PC-9 (cell line): ENCODE measurements around the gene NTN4. TPM values are rescaled to one million over a fixed set of nuclear protein-coding genes. Genes with fewer than 3 reads are reported as not detected.

Experiments
- BruUV-seq: library from RNA; stranded (reverse); fragments of 400-500 nt; replicated peaks from 2 replicates; lab custom pipeline; 2021; lab: Mats Ljungman, UMichigan
- CTCF ChIA-PET: fragments of 300-600 bp; sonication (Branson Sonifier 250); formaldehyde crosslinking; loops from one replicate; lab custom pipeline; 2022; ENCODE audit warnings: antibody characterized with exemption; lab: Charles Lee
- POLR2A ChIA-PET: fragments of 300-600 bp; sonication (Branson Sonifier 250); formaldehyde crosslinking; loops from one replicate; lab custom pipeline; 2022; ENCODE audit warnings: antibody characterized with exemption; ENCODE audit not compliant: unreplicated experiment; lab: Charles Lee
- DNase-seq, 2 experiments: peaks; one replicate each; pipeline versions ENCODE4 v3.0.0 to v3.0.0-alpha.2; 2015 to 2022; ENCODE audit warnings: mixed read lengths in 1 of 2
- H2AFZ ChIP-seq: fragments of 200-600 bp; sonication (generic); 2 replicates; pipeline ENCODE4 v1.8.1; 2017; ENCODE audit warnings: antibody characterized with exemption
- H3F3A ChIP-seq: fragments of 200-600 bp; sonication (generic); 2 replicates; pipeline ENCODE4 v1.8.1; 2017; ENCODE audit warnings: antibody characterized with exemption, mild to moderate bottlenecking, low read depth; ENCODE audit not compliant: insufficient read depth
- H3K27ac ChIP-seq: fragments of 200-600 bp; sonication (generic); 2 replicates; pipeline ENCODE4 v1.6.1; 2016; ENCODE audit warnings: mixed run types
- H3K27me3 ChIP-seq: fragments of 200-600 bp; sonication (generic); 2 replicates; pipeline ENCODE4 v1.6.1; 2016; ENCODE audit warnings: low read depth, mixed run types; ENCODE audit not compliant: insufficient read depth
- H3K36me3 ChIP-seq: fragments of 200-600 bp; sonication (generic); 2 replicates; pipeline ENCODE4 v1.6.1; 2016; ENCODE audit warnings: low read depth, mixed run types
- H3K4me1 ChIP-seq: fragments of 200-600 bp; sonication (generic); replicated peaks from 2 replicates; pipeline ENCODE4 v1.6.1; 2016; ENCODE audit warnings: mixed run types; ENCODE audit not compliant: insufficient read depth
- H3K4me2 ChIP-seq: fragments of 200-600 bp; sonication (generic); 2 replicates; pipeline ENCODE4 v1.6.1; 2017; ENCODE audit warnings: mixed run types
- H3K4me3 ChIP-seq: fragments of 200-600 bp; sonication (generic); 2 replicates; pipeline ENCODE4 v1.6.1; 2016; ENCODE audit warnings: mixed run types
- H3K79me2 ChIP-seq: fragments of 200-600 bp; sonication (generic); 2 replicates; pipeline ENCODE4 v1.6.1; 2017; ENCODE audit warnings: low read depth, mixed run types
- H3K9me2 ChIP-seq: fragments of 200-600 bp; sonication (generic); 2 replicates; pipeline ENCODE4 v1.8.1; 2017; ENCODE audit warnings: mild to moderate bottlenecking; ENCODE audit not compliant: insufficient read depth
- H3K9me3 ChIP-seq: fragments of 200-600 bp; sonication (generic); 2 replicates; pipeline ENCODE4 v1.8.1; 2016; ENCODE audit warnings: low read depth; ENCODE audit not compliant: insufficient read depth
- H4K20me1 ChIP-seq: fragments of 200-600 bp; sonication (generic); 2 replicates; pipeline ENCODE4 v1.8.1; 2017; ENCODE audit not compliant: insufficient read depth
- EZH2 ChIP-seq: fragments of 200-600 bp; sonication (generic); IDR thresholded peaks from 2 replicates; pipeline ENCODE4 v1.8.0; 2017; ENCODE audit warnings: antibody characterized with exemption, low read depth
- intact Hi-C: fragments of 100-400 bp; cut with micrococcal nuclease; formaldehyde crosslinking; loops from one replicate; pipeline ENCODE4 v1.10.0; 2022; ENCODE audit not compliant: unreplicated experiment
- total RNA-seq: library from RNA; stranded (reverse); gene quantifications from 2 replicates; pipeline ENCODE4 v1.2.3, GENCODE V29; 2021
- TF ChIP-seq, protein P1 (sequence below): fragments of 200-600 bp; sonication (generic); conservative IDR thresholded peaks from 2 replicates; pipeline ENCODE4 v1.6.1; 2017; ENCODE audit warnings: mixed run types, antibody characterized with exemption, mild to moderate bottlenecking, moderate library complexity

Gene NTN4
- total RNA-seq, 1 experiment from 2014 or later = 41.5 TPM

DNA sequence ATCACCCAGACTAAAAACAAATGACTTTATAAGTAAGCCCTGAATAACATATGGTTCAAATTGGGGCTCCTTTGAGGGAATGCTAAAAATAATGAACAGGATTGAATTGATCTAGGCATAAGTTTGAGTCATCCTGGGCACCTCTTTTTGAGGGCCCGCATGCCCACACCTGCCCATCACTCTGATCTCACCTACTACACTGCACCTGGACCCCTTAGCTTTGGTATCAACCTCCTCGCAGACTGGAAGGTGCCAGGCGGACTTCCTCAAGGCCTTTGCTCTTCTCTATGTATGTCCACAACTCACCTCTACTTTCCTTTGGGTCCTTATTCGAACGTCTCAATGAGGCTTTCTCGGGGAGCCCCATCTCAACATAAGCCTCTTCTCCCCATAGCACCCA, 17.2 kb downstream of the NTN4 start:
- Histone ChIP-seq H3K4me1 (0 out of 2 replicates have a peak, but pooled peaks cover 6% of the 10 kb centered on the region), H3K27me3 (no peaks in the 10 kb centered on the region), H3K27ac (no peak overlapping the region), H3K36me3 (peaks cover 69% of the 10 kb centered on the region), H4K20me1 (peaks cover 6% of the 10 kb centered on the region; the same call in 1 of the 2 replicates), H3K79me2 (peaks cover 78% of the 10 kb centered on the region), H3K9me3 (peaks cover 22% of the 10 kb centered on the region), H3F3A (peaks cover 27% of the 10 kb centered on the region), H3K4me3 (no peak overlapping the region), H2AFZ (no peak overlapping the region), H3K9me2 (no peaks in the 10 kb centered on the region), H3K4me2 (no peak overlapping the region)
- intact Hi-C loops = no loop called here
- ChIA-PET POLR2A (no interaction called here), CTCF (no interaction called here)
- no TSS peak for BruUV-seq
- no peak for DNase-seq
- TF ChIP-seq EZH2 = no peak
- TF ChIP-seq, protein P1, sequence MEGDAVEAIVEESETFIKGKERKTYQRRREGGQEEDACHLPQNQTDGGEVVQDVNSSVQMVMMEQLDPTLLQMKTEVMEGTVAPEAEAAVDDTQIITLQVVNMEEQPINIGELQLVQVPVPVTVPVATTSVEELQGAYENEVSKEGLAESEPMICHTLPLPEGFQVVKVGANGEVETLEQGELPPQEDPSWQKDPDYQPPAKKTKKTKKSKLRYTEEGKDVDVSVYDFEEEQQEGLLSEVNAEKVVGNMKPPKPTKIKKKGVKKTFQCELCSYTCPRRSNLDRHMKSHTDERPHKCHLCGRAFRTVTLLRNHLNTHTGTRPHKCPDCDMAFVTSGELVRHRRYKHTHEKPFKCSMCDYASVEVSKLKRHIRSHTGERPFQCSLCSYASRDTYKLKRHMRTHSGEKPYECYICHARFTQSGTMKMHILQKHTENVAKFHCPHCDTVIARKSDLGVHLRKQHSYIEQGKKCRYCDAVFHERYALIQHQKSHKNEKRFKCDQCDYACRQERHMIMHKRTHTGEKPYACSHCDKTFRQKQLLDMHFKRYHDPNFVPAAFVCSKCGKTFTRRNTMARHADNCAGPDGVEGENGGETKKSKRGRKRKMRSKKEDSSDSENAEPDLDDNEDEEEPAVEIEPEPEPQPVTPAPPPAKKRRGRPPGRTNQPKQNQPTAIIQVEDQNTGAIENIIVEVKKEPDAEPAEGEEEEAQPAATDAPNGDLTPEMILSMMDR = no peak

DNA sequence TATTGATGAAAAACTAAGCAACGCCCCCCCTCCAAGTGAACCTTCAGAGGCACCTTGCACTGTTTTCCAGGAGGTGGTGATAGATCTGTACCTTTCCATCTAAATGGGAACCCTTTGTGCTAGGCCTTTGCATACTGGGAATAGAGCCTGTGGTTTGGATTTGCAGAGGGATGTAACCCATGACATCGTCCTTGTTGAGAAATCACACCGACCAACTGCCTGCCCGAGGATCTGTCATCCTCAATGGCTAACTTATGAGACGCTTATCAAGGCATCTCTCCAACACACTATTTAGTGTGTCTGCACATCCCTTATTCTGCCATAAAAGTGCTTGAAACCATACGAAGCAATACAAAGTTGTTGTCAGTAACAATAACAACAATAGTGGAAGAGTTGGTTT, 22.9 kb downstream of the NTN4 start:
- H3K79me2 ChIP-seq = peaks cover 71% of the 10 kb centered on the region
- TF ChIP-seq, protein P1 = no peak
- ChIA-PET CTCF (no interaction called here), POLR2A (interaction anchor here (0.6 kb wide), 2 partner anchors 21 to 28 kb away, joined by 3 to 4 read pairs; no protein-coding TSS in a partner anchor)
- intact Hi-C loops = no loop called here
- peaks cover 27% of the 10 kb centered on the region for H3K4me1 ChIP-seq
- H2AFZ ChIP-seq = no peak overlapping the region
- H3K4me2 ChIP-seq = no peak overlapping the region
- peaks cover 56% of the 10 kb centered on the region; the same call in 1 of the 2 replicates for H3K36me3 ChIP-seq
- H3K9me3 ChIP-seq = no peaks in the 10 kb centered on the region
- H3K4me3 ChIP-seq = no peak overlapping the region
- H3F3A ChIP-seq = peaks cover 34% of the 10 kb centered on the region; the same call in 1 of the 2 replicates
- no peak for DNase-seq
- H4K20me1 ChIP-seq = no peaks in the 10 kb centered on the region; the same call in 1 of the 2 replicates
- BruUV-seq = no TSS peak
- no peaks in the 10 kb centered on the region for H3K9me2 ChIP-seq
- H3K27me3 ChIP-seq = no peaks in the 10 kb centered on the region
- no peak overlapping the region for H3K27ac ChIP-seq

GRCh38 chr12:95766356-95767019, 24.1 kb downstream of the NTN4 start:
- Histone ChIP-seq H3K9me3 (no peaks in the 10 kb centered on the region), H3K36me3 (peaks cover 51% of the 10 kb centered on the region), H3K9me2 (no peaks in the 10 kb centered on the region), H3K79me2 (peaks cover 69% of the 10 kb centered on the region), H4K20me1 (no peaks in the 10 kb centered on the region; the same call in 1 of the 2 replicates), H3K4me3 (no peak overlapping the region), H2AFZ (no peak overlapping the region), H3K4me2 (no peak overlapping the region), H3K4me1 (peaks cover 27% of the 10 kb centered on the region), H3K27me3 (no peaks in the 10 kb centered on the region), H3F3A (peaks cover 30% of the 10 kb centered on the region; the same call in 1 of the 2 replicates), H3K27ac (no peak overlapping the region)
- no peak for TF ChIP-seq EZH2
- TF ChIP-seq, protein P1 = no peak
- POLR2A ChIA-PET = no interaction called here
- DNase-seq = no peak
- CTCF ChIA-PET = no interaction called here
- intact Hi-C loops = no loop called here
- BruUV-seq = no TSS peak
